Measurements from ENCODE around the gene RELN.
"Not testable (repeated sequence)": the region's sequence is repeated elsewhere in the genome, so short reads cannot be mapped to it uniquely, and the experiment has no call there.

RELN gene

DNA sequence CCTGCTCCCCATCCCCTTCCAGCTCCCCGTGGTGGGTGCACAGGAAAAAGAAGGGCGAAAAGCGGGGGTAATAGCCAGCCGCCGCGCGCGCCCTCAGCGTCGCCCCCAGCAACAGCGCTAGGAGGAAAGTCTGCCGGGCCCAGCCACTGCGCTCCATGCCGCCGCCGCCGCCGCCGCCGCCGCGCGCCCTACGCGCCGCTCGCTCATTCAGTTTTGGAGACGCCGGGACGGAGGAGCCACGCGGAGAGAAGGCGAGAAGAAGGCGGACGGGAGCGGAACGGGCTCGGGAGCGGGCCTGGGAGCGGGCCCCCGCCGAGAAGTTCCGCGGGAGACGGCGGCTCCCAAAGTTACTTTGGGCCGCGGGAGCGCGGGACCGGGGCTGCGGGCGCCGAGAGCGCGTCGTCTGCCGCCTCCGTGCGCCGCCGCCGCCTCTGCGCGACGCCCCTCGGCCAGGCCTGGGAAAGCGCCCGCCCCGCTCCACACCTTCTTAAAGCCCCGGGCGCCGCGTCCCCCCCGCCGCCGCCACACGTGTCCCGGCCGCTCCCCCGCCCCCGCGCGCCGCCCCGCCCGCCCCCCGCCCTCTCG, at the start of gene RELN:
Gene RELN, minus strand, starts transcription at position 459 of the 585 bp plus-strand sequence. Its CDS starts 302 bp downstream, at position 157.
- peak; percentile 40 for DNase-seq

DNA sequence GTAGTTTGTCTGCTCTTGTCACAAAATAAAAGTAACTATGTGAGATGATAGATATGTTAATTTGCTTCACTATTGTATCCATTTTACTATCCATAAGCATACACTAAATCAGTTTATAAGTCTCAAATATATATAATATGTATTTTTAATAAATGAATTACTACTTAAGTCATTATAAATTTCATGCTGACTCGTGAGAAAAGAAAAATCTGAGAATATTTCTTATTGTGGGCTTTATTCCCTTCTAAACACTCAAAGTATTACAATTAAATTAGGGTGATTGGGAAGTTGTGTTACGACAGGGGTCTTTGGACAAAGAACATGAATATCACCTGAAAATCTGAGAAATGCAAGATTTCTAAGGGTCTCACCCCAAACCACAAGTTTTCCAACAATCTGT, 48.7 kb upstream of the RELN start:
- DNase-seq = no peak

DNA sequence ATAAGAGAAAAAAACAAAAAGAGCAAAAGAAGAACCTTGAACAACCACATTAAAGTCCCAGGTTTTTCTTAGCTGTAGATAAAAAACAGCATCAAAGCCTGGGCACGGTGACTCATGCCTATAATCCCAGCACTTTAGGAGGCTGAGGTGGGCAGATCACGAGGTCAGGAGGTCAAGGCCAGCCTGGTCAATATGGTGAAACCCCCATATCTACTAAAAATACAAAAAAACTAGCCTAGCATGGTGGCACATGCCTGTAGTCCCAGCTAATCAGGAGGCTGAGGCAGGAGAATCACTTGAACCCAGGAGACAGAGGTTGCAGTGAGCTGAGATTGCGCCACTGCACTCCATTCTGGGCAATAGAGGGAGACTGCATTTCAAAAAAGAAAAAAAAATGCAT, 47.4 kb upstream of the RELN start:
- not testable (repeated sequence) for DNase-seq

DNA sequence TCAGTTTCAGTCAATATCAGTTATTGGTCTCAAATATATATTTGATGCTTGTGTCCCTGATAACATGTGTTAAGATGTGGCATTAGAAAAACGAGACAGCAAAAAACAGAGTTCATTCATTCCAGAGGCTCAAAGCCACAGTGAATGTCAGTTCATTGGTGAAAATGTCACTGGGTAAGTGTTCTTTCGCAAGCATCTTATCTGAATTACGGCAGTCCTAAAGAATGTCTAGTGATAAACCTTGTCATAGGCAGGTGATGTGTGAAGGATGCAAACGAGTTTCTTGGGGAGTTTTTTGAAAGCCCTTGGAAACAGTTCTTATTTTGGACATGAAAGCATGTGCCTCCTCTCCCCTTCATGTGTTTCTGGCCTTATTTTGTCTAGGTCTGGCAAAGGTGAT, 45.9 kb upstream of the RELN start:
- no peak for DNase-seq

DNA sequence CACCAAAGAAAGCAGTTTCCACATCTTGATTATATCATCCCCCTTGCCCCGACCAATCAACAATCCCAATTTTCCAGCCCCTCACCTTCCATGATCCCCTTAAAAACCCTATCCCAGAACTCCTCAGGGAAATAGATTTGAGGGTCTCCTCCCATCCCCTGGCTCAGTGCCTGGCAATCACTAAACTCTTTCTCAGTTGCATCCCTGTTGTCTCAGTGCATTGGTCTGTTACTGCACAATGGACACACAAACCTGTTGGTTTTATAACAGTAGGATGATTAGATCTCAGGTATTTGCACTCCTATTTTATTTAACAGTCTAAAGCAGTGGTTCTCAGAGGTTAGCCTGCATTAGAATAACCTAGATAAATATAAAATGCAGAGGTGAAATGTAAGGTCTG, 45.2 kb upstream of the RELN start:
- no peak for DNase-seq

DNA sequence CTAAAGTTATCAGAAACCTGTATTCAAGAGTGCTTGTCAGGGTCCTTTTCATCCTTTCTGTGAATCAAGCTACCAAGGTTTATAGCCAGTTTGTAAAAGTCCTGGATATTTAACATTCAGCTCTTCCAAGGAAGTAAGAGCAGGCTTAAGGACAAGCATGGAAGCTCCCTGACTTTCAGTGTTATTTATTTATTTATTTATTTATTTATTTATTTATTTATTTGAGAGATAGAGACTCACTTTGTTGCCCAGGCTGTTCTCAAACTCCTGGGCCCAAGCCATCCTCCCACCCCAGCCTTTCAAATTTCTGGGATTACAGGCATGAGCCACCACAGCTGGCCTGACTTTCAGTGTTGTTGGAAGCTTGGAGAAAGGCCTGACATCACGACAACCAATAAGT, 44.4 kb upstream of the RELN start:
- no peak for DNase-seq

DNA sequence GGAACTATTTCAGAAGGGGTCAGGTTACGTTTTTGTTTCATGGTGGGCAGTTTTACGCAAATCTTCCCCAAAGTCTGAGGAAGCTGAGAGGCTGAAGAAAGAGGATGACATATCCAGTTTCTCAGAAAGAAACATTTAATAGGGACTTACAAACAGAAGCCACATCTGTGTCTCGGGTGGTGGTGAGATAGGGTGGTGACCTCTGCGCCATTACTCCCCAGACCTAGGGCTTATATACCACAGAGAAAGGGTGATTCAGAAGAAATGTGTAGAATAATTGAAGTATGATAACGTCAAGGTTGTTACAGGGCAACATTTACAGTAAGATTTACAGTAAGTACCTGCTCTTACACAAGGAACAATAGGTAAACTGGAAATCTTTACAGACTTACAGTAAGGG, 43.0 kb upstream of the RELN start:
- no peak for DNase-seq

DNA sequence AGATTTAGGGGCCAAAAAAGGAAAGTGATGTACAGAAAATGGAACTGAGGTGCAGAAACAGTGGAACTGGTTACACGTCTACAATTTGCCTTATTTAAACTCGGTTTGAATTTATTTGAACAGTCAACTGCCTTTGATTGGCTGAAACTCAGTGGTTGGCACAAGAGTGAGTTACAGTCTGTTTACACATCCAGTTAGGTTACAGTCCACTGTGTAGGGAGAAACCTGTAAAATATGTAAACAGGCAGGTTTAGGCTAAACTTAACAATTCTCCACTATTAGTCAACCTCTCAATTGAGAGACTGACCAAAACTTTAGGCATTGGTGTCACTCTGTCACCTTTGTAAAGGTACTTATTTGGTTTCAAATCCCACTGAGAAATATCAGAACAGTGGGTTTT, 40.3 kb upstream of the RELN start:
- DNase-seq = no peak

DNA sequence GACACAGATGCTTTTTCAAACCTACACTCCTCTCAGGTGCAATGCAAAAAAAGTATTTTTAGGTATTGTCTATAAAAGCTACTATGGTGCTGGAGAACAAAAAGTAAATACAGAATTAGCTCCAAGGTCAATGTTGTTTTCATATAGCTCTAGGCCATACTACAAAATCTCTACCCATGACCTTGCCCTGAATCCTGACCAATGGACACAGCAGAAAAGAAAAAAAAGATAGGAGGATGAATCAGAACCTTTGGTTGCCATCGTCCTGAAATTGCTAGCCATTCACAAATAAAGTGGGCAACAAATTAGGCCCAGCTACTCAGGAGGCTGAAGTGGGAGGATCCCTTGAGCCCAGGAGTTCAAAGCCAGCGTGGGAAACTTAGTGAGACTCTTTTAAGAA, 35.2 kb upstream of the RELN start:
- DNase-seq = no peak

DNA sequence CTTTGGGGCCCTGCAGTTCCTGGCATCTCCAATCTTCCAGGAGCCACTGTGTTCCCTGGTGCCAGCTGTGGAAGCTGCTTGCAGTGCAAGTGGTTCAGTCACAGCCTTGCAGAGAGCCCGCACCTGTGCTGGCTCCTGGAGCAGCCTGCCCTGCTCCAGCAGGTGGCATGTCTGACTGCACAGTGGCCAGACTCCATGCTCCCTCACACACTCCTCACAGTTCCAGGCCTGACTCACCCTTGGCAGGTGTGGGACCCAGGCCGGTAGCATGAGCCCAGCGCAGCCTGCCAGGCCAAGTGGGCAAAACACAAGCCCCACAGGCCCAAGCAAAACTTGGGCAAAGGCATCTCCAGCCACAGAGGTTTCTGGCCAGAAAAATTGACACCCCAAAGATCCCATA, 33.6 kb upstream of the RELN start:
- DNase-seq = no peak

DNA sequence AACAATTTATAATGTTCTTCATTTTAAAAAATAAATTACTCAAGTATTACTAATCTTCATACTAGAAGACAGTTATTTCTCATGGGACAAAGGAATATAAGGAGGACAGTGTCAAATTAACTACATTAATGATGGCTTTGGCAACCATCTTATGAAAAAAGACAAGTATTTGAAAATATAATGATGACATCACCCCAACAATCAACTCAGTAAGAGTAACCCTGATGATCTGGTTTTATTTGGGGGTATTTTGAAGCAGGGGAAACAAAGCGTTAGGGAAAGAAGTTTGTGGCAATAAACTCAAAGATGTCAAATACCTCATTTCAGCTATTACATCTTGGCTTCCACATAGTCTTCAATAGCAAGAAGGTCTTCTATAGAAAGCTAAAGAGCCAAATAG, 29.0 kb upstream of the RELN start:
- no peak for DNase-seq

DNA sequence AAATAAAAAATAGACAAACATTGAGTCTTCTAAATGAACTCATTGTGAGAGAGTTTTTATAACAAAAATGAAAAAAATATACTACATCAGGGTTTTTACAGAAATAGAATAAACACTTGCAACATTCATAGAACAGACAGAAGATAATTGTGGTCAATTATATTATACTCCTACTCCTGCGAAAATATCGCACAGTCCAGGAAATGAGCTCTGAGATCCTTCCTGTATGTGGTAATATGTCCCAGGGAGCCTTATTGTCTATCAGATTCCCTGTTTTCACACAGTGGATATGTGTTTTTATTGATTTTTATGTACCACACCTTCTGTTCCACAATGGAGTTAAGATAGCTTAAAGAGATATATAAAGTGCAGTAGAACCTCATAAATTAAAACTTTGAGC, 27.5 kb upstream of the RELN start:
- DNase-seq = no peak

DNA sequence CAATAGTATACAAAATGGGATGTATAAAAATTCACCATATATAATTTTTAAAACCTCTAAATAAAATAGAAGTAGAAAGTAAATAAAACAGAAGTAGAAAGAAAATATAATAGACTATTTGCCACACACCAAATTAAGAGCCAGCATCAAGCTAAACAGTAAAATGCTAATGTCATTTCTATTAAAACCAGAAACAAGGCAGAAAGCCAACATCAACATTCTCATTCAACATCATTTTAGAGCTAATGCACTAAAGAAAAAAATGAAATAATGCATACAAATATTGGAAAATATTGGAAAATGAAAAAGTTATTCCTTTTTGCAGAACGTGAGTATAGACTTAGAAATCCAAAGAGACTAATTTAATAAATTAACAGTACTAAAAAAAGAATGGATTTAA, 23.4 kb upstream of the RELN start:
- DNase-seq = no peak

DNA sequence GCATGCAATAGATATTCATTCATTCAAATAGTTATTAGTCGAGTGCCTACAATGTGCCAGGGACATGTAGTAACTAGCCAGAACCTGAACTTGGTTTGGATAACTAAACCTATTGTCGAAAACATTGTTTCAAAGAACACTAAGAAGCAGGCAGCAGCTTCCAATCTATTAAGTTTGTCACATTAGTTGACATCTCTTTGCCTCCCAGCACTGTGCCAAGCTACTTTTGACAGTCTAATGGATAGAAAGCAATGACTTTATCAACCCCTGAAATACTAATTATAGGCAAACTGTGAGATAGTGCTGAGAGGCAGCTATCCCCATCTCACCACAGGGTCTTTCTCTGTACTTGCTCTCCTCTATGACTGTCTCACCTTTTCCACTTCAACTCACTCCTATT, 22.4 kb upstream of the RELN start:
- no peak for DNase-seq

DNA sequence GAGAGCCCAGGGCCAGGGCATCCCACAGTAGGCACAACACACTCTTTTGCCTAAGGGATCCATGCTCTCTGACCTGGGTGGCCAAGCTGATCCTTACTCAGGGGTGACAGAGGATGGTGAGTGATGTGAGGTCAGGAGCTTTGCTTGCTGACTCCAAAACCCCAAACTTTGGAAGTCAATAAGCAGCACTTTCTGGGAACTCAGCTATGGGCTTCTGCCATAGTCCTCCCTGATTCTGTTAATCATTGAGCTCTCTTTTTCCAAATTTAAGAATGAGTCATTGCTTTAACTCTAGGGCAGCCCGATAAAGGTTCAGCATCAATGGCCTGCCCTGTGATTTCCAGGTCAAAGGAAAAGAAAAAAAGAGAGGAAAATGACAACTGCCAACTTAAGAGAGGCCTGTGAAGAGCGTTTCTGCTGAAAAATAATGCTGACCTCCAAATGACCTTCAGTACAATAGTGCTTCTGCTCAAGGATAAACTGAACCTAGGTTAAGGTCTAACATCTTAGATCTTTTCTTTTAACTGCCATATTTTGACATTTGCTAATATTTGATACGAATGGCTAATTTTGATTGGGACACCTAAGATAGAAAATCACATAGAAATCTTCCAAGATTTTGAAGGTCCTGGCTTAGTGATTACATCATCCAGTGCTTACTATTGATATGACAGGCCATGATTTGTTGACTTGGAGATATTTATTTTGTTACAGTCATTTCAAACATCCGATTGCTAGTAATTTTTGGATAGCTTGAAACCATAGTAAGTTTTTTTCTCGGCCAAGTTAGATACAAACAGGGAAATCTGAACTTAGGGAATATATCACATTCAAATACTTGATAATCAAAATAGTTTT, 20.8 kb upstream of the RELN start:
- DNase-seq = no peak

DNA sequence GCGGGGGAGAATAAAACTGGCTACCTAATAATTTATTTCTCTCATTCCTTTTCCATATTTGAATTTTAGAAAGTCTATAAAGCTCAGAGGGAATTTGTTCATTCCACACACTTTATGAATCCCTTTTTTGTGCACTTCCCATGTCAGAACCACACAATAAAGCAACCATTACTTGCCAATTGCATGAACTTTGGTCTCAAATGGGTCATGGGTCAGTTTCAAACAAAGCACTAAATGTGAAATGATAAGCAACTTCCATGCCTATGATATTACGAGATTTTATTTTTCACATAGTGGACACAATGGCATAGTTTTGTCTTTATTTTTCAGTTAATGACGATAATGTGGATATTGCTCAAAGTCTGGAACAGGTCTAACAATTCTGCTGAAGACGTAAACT, 18.6 kb upstream of the RELN start:
- no peak for DNase-seq

DNA sequence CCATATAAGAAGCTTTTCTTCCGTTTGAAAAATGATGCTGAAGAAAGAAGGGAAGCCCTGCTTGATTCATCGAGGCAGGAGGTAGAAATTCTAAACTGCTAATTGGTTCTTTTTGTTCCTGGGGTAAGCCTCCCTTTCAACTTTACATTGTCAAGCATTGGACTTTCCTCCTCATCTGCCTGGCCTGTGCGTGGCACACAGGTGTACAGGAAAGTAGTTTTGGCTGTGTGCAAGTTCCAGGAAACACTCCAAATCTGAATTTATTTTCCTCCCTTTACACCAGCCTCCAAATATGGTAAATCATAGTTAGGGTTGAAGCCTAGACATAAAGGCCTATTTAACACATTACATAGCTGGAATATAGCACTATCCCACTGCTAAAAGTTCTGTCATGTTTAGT, 18.2 kb upstream of the RELN start:
- no peak for DNase-seq

DNA sequence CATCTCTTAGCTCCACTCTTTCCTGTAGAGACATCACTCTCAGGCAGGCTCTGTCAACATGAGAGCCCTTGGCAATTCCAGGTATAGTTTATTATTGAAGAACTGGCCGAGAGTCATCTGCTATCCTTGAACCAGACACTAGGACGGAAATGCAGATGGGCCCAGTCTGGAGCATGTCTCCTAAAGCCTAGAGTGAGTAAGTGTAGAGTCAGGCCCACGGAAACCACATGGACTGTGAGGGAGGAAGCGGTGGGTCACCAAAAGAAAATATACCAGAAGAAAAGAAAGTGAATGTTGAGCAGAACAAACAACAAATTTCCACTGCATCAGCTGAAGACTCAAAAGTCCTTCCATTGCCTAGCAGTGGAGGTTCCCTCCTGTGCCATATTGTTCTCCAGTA, 15.7 kb upstream of the RELN start:
- DNase-seq = no peak

DNA sequence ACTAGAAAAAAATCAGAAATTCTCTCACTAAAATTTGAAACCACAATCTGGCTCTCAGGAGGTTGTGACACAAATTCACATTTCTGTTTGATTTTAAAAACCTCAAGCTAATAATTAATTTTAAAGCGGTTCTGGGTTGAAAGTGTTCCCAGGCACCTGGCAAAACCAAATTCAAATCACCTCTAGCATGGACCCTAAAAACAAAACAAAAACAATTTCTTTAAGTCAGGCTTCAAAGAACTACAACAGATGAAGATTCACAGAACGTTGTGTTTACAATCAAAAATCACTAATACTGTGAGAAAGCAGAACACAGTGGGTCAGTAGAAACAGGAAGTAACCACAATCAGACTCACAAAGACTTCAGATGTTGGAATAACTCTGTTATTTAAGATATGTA, 7.2 kb upstream of the RELN start:
- no peak for DNase-seq

DNA sequence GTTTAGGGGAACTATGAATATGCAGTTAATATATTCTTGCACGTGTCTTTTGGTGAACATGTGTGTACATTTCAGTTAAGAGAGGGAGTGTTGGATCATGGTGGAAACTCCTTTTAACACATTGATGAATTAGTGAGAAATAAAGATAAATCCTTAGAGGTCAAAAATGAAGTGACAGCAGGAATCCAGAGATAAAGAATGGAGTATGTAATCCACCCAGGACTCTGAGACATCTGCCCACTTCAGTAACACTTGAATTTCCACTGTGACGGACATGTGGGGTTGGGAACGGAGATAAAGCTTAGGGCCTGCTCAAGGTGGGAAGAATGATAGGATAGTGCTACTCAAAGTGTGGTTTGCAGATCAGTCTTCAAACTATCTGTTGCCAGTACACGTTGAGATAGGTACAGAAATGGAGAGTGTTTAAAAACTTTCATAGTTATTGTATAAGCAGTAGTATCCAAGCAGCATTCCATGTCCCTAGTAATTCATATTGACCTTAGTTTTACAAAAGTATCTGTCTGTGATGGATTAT, 6.6 kb upstream of the RELN start:
- DNase-seq = no peak

DNA sequence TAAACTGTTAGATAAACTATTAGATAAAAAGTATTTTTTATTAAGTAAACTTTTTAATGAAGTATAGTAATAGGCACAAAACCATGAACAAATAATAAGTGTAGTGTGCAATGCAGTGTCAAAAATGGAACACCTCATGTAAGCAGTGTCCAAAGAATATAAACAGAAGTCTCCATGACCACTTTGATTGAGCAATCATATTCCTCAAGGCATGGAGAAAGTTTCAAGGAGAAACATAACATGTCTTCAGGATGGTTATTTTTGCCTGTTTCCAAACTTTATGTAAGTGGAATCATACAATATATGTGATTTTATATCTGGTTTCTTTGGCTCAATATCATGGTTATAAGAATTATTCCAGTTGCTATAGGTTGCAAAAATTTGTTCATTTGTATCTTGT, 6.1 kb upstream of the RELN start:
- DNase-seq = no peak

DNA sequence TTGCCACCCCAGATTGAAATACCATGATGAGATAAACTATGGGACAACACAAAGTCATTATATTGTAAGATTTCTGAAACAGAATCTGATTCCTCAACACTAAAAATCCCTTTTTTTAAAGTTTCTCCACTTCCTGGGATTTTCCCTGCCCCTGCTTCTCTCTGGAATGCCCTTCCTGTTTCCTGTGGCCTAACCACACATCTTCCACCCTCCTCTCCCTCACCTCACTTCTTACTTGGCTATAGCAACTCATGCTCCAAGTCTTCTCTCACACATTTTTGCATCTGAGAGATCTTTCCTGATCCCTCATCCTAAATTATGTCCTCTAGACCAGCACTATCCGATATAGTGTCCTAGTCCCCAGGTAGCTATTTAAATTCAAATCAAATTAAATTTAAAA, 4.1 kb upstream of the RELN start:
- DNase-seq = no peak

DNA sequence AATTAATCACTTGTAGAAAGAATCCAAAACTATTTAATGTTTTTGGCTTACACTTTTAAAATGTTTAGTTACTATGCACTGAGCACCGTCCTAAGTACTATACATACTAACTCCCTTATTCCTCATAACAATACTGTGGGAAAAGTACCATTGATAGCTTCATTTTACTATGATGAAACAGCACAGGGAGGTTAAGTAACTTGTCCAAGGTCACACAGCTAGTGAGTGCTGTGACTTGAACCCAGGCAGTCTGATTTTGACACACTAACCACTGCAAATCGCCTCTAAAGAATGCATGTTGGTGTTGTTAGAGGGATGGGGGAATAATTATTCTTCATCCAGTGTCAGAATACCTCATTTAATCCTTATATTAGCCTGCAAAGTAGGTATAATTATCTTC, 1.9 kb upstream of the RELN start:
- no peak for DNase-seq

DNA sequence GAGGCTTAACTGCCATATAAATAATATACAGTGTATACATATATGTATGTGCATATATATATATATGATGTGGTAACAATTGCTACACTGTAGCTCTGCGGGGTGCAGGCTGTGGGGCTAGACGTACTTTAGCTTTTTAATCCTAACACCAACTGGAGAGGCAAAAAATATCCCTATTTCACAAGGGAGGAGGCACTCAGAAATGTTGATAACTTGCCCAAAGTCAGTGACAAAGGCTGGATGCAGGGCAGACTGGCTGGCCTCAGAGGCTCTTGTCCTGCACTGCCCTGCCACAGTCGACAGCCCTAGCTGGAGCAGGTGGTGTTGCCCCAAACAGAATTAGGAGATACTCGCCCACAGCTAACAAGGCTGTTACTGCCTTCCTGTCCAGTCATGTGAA, 1.5 kb upstream of the RELN start:
- no peak for DNase-seq

All from femur (tissue), 1 donor.